ENCODE data around the gene FNDC7. TPM values are rescaled to one million over a fixed set of nuclear protein-coding genes. Genes with fewer than 3 reads are reported as not detected.

FNDC7 gene
- total and polyA plus RNA-seq, 2 donors (not counting 3 experiments of a cell fraction or from before 2014, with no cell fraction given): not detected

- Histone ChIP-seq H4K20me1 (replicated peaks; ENCODE audit: control insufficient read depth, extremely low read depth, insufficient read depth, low read length) (no peaks in the 10 kb centered on the region), H3K36me3 (ENCODE audit: control insufficient read depth in 2 of 2, extremely low read depth in 1 of 2, insufficient read depth in 2 of 2, low read length in 2 of 2) (no peaks in the 10 kb centered on the region), H3K4me2 (ENCODE audit: insufficient read depth, low read length) (no peak overlapping the region), H3K27me3 (ENCODE audit: control insufficient read depth in 2 of 2, insufficient read depth in 2 of 2, low read length in 2 of 2) (no peaks in the 10 kb centered on the region), H3K79me2 (ENCODE audit: control insufficient read depth, insufficient read depth, low read length) (no peaks in the 10 kb centered on the region), H3K9ac (replicated peaks; ENCODE audit: extremely low read depth, insufficient read depth, low read length) (no peak overlapping the region), H3K4me3 (replicated peaks in 1 of 3; ENCODE audit: insufficient read depth in 1 of 3, low read depth in 1 of 3, low read length in 3 of 3) (no peak overlapping the region), H3K9me1 (replicated peaks; ENCODE audit: control insufficient read depth, extremely low read depth, insufficient read depth, low read length) (no peaks in the 10 kb centered on the region), H3K27ac (ENCODE audit: insufficient read depth, low read depth, low read length) (no peak overlapping the region), H2AFZ (ENCODE audit: low read depth, low read length) (no peak overlapping the region), H3K9me3 (replicated peaks; ENCODE audit: control insufficient read depth, insufficient read depth, low read length) (no peaks in the 10 kb centered on the region), H3K4me1 (ENCODE audit: control insufficient read depth, extremely low read depth, insufficient read depth, low read length) (peaks cover 7% of the 10 kb centered on the region)
- CTCF ChIA-PET: interaction anchor here (1.1 kb wide), 2 partner anchors 20 to 235 kb away, joined by 4 to 5 read pairs; no protein-coding TSS in a partner anchor
- no peak for FAIRE-seq
- TF ChIP-seq GATA2 (IDR thresholded peaks at IDR 0.05; ENCODE audit: insufficient read depth, insufficient read length, low read depth, low read length) (no peak), MYC (IDR thresholded peaks at IDR 0.05; ENCODE audit: low read depth, low read length) (no peak), MAX (IDR thresholded peaks at IDR 0.05; ENCODE audit: insufficient read depth, insufficient read length) (no peak), FOS (IDR thresholded peaks at IDR 0.05; ENCODE audit: borderline replicate concordance, insufficient read depth, low read length) (no peak), POLR2AphosphoS5 (IDR thresholded peaks at IDR 0.05; ENCODE audit: insufficient read depth, low read depth, low read length) (no peak), POLR2A (IDR thresholded peaks at IDR 0.05; ENCODE audit: low read depth, low read length) (no peak), EZH2 (IDR thresholded peaks at IDR 0.05; ENCODE audit: borderline replicate concordance, low read depth, low read length, severe bottlenecking) (no peak), JUN (IDR thresholded peaks at IDR 0.05; ENCODE audit: borderline replicate concordance, insufficient read depth, insufficient read length, low read depth) (no peak), CTCF (IDR thresholded peaks at IDR 0.05; ENCODE audit: extremely low read depth in 1 of 2, insufficient read depth in 1 of 2, low read depth in 1 of 2, low read length in 2 of 2) (no peak)
- POLR2A ChIA-PET: no interaction called here
- intact Hi-C loops (cut with micrococcal nuclease): no loop called here
- dilution Hi-C loops (cut with MboI; ENCODE audit: extremely low pct_ligation_motif_present, low sequenced_read_pairs): no loop called here
- DNase-seq (ENCODE audit: low read depth, low spot score): no peak
- no TSS peak for BruUV-seq (replicated peaks)
These were observed 49.6 kb upstream of the FNDC7 start for GRCh38 chr1:108663074-108663473.
